HG03558 (cell line): ENCODE measurements around the gene FAM89B.

Experiments
- ATAC-seq: cut with Tn5 transposase; IDR thresholded peaks from one replicate; pipeline ENCODE4 v1.9.1; 2021; ENCODE audit warnings: moderate number of reproducible peaks; ENCODE audit not compliant: unreplicated experiment; ENCODE audit errors: extremely low read depth

FAM89B gene

DNA sequence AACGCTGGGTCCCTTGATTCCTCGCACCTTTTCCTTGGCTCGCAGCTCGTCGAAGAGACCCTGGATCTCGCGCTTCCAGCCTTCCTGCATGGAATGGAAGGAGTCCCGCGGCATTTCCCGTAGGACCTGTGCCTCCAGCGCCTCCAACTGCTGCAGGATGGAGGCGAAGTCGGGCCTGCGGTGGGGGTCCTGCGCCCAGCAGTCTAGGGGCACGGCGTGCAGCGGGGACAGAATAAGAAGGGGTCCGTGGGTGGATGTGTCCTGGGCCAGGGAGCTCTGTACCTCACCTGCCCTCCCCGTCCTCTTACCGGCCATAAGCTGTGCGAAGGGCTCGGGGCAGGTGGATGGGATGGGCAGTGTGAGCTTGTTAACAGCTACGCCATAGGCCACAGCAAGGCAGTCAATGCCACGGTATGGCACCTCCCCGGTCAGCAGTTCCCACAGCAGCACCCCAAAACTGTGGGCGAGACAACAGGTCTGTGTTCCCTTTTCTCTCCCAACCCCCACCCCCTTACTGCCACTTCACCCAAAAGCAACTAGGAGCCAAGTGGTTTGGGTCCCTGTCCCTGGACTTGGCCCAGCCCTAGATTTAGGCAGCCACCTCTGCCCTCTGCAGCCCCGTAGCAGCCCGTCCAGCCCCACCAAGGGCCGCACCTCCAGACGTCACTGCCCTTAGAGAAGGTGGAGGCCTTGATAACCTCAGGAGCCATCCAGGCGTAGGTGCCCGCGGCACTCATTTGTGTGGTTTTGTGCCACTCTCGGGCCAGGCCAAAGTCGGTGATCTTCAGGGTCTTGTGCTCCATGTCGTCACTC lies 35.5 kb downstream of the FAM89B start:
- no peak for ATAC-seq

DNA sequence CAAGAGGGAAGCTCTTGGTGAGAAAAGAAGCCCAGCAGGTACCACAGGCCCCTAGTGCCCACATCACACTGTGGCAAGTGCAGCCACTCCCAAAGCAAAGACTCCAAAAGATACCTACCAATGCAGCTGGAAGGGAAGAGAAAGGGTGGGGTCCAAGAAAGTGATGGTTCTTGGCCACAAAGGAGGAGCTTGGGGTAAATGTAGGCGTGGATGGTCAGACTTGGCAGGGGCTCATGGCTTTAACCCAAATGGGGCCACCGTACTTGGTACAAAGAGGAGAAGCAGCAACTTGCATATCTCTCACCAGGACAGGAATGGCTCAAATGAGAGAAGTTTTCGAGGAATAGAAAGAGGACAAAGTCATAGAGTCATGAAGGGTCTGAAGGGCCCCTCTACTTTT lies 36.9 kb downstream of the FAM89B start:
- ATAC-seq: no peak

DNA sequence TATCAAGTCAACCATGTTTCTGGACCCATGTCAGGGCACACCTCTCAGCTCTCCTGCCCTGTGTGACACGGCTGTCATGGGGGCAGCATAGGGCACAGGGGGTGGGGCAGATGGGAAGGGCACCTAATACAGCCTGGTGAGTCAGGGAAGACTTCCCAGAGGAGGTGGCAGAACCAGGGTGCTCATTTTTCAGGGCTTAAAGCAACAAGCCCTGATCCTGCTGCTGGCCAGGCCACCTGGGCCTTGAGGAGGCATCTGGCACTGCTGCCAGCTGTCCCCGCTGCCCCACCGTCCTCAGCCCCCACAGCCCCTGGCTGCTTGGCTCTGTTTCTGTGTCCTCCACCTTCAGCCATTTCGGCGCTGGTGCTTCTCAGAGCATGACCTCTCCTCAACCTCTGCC lies 37.3 kb downstream of the FAM89B start:
- no peak for ATAC-seq

DNA sequence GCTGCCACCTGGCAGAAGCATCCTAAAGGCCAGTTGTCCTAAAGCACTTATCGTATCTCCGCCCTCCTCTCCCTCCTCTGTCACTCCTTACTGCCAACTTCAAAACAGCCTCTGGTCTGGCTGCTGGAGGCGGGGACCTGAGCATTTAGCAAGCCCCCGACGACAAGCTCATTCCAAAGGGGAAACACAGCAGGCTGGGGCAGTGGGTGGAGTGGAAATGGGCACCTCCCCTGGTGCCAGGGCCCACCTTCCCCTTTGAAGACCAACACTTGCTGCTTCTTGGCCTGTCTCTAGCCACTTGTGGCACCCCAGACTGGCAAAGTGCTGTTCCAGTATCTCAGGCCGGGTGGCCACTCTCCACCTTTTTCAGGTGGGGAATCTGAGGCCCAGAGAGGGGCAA lies 38.1 kb downstream of the FAM89B start:
- ATAC-seq: no peak

- ATAC-seq: no peak
These were observed 38.9 kb downstream of the FAM89B start for GRCh38 chr11:65611028-65611757.

- no peak for ATAC-seq
These were observed 39.6 kb downstream of the FAM89B start for GRCh38 chr11:65611758-65612603.

GRCh38 chr11:65612691-65613090 lies 40.4 kb downstream of the FAM89B start:
- ATAC-seq: no peak

DNA sequence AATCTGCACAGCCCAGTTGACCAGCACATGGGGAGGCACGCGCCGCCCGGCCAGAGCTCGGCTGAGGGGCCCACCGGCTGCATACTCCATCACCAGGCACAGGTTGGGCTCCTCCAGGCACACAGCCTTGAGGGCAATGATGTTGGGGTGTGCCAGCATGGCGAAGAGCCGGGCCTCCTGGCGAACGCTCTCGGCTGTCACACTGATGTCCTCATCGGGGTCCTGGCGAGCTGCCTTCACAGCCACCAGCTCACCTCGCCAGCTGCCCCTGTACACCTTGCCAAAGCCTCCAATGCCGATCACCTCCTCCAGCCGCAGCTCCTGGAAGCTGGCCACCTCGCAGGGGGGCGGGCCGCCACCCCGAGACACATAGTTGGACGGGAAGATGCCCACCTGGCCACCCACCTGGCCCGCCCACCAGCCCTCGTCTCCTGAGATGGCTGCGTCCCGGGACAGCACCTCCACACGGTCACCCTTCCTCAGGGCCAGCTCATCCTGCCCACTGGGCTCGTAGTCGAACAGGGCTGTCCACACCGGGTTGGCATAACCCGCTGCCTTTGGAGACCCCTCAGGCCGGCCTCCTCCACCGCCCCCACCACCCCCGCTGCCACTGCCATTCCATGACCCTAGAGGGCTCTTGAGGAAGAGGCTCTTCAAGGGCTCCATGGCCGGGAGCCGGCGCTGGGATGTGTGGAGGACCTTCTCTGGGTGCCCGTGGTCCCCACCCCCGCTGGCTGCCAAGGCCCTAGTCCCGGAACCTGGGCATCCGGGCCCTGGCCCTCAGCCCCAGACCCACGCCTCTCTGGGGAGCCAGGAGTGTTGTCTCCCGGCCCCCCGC lies 41.0 kb downstream of the FAM89B start:
- no peak for ATAC-seq

DNA sequence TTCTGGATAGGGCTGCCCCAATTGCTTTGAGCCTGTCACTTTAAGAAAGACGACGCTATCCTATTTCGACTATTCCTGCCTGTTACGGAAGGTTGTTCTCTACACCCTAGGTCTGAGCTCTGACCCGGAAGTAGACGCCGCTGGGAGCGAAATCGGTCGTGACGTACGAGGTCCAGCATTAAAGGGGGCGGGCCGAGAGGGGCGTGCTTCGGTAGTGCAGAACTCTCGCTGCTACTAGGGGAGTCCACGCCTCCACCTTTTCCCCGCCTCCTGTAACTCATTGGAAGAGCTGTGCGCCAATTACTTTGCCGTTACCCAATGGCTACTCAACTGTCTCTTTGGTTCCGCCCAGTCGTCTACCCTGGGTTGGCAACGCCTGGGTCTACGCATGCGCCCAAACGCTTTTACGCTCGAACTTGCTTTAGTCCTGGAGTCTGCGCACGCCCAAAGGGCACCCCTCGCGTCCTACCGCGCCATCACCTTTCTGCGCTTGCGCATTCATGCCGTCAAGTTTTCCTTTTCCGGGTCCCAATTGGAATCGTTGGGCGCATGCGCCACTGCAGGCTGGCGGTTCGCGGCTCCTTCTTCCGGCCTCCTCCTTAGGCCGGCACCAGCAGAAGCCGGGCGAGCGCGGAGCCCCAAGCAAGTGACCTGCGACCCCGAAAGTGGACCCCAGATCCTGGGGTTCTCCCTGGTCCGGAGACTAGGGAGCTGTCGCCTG lies 43.1 kb downstream of the FAM89B start, which contains the start of gene PCNX3:
TSS of gene PCNX3 (plus strand) at position 548 of the 721 bp plus-strand sequence. CDS start 536 bp downstream, outside the sequence.
- ATAC-seq: peak; percentile 63

GRCh38 chr11:65615950-65616574 lies 43.7 kb downstream of the FAM89B start:
- ATAC-seq: no peak

DNA sequence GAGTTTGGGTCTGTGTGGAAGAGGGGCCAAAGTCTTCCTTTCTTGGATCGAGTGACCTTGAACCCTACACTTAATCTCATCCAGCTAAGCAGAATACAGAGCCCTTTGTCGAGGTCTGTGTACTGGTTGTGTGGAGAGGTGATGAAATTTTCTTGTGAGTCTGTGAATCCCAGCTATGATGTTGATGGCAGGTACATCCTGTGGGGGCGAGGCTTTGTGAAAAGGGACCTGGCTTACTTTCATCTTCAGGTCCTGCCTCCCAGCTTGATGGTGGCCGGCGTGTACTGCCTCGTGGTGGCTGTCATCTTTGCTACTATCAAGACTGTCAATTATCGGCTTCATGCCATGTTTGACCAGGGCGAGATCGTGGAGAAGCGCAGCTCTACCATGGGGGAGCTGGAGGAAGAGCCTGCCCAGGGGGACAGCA lies 44.2 kb downstream of the FAM89B start:
- no peak for ATAC-seq

DNA sequence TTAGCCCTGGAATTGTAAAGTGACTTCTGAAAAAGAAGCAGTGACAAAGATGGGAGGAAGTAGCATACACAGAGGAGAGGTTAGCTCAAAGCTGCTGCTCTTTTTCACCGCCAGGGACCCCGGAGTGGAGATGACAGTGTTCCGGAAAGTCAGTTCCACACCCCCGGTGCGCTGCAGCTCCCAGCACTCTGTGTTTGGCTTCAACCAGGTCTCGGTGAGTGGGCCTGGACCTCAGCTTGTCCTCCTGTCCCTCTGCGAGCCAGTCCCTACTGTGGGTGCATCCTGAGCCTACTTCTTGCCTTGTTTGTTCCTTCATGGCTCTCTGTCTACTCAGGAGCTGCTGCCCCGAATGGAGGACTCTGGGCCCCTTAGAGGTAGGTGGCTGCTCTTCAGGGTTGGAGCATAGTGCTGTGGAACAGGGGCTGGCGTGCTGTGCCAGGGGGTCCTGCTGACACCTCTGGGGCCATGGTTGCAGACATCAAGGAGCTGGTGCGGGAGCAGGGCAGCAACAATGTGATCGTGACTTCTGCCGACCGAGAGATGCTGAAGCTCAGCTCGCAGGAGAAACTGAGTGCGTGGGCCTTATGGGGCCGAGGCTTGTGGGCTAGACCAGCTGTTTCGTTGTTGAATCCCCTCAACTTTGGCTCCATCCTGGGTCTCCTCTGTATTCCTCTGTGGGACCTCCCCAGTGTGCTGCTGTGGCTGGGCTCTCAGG lies 45.0 kb downstream of the FAM89B start:
- ATAC-seq: no peak

DNA sequence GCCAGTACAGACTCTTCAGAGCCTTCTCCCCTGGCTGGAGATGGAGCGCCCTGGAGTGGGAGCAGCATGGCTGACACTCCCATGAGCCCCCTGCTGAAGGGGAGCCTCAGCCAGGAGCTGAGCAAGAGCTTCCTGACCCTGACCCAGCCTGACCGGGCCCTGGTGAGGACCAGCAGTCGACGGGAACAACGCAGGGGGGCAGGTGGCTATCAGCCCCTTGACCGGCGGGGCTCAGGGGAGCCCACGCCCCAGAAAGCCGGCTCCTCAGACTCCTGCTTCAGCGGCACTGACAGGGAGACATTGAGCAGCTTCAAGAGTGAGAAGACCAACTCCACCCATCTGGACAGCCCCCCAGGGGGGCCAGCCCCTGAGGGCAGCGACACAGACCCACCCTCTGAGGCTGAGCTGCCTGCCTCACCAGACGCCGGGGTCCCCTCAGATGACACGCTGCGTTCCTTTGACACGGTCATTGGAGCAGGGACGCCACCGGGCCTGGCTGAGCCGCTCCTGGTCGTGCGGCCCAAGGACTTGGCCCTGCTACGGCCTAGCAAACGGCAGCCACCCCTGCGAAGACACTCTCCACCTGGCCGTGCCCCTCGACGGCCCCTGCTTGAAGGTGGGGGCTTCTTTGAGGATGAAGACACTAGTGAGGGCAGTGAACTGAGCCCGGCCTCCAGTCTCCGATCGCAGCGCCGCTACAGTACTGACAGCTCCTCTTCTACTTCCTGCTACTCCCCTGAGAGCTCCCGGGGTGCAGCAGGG lies 45.8 kb downstream of the FAM89B start:
- no peak for ATAC-seq

GRCh38 chr11:65618763-65619162 lies 46.4 kb downstream of the FAM89B start:
- no peak for ATAC-seq

- no peak for ATAC-seq
These were observed 47.1 kb downstream of the FAM89B start for GRCh38 chr11:65619281-65619928.

DNA sequence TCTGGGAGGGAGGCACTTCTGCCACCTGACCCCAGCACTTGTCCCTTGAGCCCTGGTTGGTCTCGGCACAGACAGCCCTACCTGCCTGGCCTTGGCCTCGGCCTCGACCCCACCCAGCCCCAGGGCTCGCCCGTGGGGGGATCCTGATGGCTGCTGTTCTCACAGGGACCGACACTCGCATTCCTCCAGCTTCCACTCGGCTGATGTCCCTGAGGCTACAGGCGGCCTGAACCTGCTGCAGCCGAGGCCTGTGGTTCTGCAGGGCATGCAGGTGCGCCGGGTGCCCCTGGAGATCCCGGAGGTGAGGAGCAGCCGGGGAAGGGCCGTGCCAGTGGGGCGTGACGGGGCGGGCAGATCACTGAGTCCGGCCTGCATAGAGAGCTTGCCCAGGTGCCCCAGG lies 48.3 kb downstream of the FAM89B start:
- ATAC-seq: no peak

DNA sequence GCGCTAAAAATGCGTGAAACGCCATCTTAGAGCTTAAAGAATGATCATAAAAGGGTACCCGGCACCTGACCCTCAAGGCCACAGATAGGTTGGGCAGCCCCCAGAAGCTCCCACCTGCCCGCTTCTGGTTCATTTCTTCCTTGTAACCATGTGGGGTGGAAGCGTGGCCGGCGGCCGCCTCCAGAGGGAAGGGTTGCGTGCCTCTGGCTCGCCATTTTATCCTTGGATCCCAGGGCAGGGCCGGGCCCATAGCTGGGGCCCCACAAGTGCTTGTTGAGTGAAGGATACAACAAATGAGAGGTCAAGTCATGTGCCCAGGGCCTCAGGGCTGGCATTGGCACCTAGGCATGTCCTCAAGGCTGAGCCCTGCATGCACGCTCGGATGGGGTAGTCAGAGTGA lies 49.1 kb downstream of the FAM89B start:
- no peak for ATAC-seq
